Lower leg skin (tissue), 3 donors: Measurements from ENCODE around the gene CACNG8.

Experiments used
- POLR2A ChIP-seq, 2 donors: fragments of 450-650 bp; IDR thresholded peaks; one replicate each; pipeline ENCODE4 v1.6.1; 2016 to 2017; ENCODE audit warnings: antibody characterized with exemption in 2 of 2, mild to moderate bottlenecking in 1 of 2, moderate library complexity in 1 of 2
- TF ChIP-seq, protein P1 (sequence below), 3 donors: fragments of 450-650 bp; IDR thresholded peaks; one replicate each; pipeline ENCODE4 v1.5.1; 2016; ENCODE audit warnings: antibody characterized with exemption in 3 of 3, mild to moderate bottlenecking in 3 of 3, moderate library complexity in 2 of 3

DNA sequence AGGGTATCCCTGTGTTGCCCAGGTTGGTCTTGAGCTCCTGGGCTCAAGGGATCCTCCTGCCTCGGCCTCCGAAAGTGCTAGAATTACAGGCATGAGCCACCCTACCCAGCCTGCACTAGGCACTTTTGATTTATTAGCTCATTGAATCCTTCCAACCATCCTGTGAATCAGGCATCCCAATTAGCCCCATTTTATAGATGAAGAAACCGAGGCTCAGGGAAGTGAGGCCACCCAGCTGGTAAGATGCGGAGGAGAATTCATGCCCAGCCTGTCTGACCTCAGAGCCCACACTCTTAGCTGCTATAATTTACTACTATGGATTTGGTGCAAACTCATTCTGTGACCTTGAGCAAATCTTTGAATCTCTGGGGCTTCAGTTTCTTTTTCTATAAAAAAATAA lies 17.8 kb upstream of the CACNG8 start:
- TF ChIP-seq POLR2A (IDR thresholded peaks at IDR 0.05), result no peak
- TF ChIP-seq, protein P1, sequence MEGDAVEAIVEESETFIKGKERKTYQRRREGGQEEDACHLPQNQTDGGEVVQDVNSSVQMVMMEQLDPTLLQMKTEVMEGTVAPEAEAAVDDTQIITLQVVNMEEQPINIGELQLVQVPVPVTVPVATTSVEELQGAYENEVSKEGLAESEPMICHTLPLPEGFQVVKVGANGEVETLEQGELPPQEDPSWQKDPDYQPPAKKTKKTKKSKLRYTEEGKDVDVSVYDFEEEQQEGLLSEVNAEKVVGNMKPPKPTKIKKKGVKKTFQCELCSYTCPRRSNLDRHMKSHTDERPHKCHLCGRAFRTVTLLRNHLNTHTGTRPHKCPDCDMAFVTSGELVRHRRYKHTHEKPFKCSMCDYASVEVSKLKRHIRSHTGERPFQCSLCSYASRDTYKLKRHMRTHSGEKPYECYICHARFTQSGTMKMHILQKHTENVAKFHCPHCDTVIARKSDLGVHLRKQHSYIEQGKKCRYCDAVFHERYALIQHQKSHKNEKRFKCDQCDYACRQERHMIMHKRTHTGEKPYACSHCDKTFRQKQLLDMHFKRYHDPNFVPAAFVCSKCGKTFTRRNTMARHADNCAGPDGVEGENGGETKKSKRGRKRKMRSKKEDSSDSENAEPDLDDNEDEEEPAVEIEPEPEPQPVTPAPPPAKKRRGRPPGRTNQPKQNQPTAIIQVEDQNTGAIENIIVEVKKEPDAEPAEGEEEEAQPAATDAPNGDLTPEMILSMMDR (IDR thresholded peaks at IDR 0.05), result no peak
